Activated CD8-positive, alpha-beta T cell treated with anti-CD3 and anti-CD28 coated beads for 36 hours (primary cell): ENCODE data around the gene CEP164. TPM values are rescaled to one million over a fixed set of nuclear protein-coding genes. Genes with fewer than 3 reads are reported as not detected.
A peak's percentile ranks its signal among the peaks of the same experiment; 100 is the strongest.

Experiments
- ATAC-seq: fragments of 200-7000 bp; cut with Tn5 transposase; one replicate; pipeline ENCODE4 v1.10.0; 2021; ENCODE audit warnings: mild to moderate bottlenecking, moderate library complexity
- CTCF ChIA-PET: fragments of 350-600 bp; sonication (Branson Sonifier 250); formaldehyde crosslinking; loops from one replicate; lab custom pipeline; 2021; ENCODE audit warnings: antibody characterized with exemption; lab: Charles Lee
- POLR2A ChIA-PET: fragments of 350-600 bp; sonication (Branson Sonifier 250); formaldehyde crosslinking; loops from one replicate; lab custom pipeline; 2021; ENCODE audit warnings: antibody characterized with exemption; lab: Charles Lee
- DNase-seq: peaks from one replicate; pipeline ENCODE4 v3.0.0-alpha.2; 2020
- H3K27ac Mint-ChIP-seq: one replicate; pipeline ENCODE4 v1.8.0; 2021; ENCODE audit warnings: mild to moderate bottlenecking, mixed read lengths
- H3K27me3 Mint-ChIP-seq: one replicate; pipeline ENCODE4 v1.8.0; 2021; ENCODE audit warnings: mixed read lengths
- H3K36me3 Mint-ChIP-seq: one replicate; pipeline ENCODE4 v1.8.0; 2021; ENCODE audit warnings: low read depth, mixed read lengths
- H3K4me1 Mint-ChIP-seq: one replicate; pipeline ENCODE4 v1.8.0; 2021; ENCODE audit warnings: low read depth, mixed read lengths
- H3K4me3 Mint-ChIP-seq: one replicate; pipeline ENCODE4 v1.8.0; 2021; ENCODE audit warnings: mild to moderate bottlenecking, moderate library complexity, mixed read lengths
- H3K9me3 Mint-ChIP-seq: one replicate; pipeline ENCODE4 v1.8.0; 2021; ENCODE audit warnings: mixed read lengths
- intact Hi-C: fragments of 100-400 bp; cut with micrococcal nuclease; formaldehyde crosslinking; loops from one replicate; pipeline ENCODE4 v1.10.0; 2022
- total RNA-seq, 2 experiments: library from RNA; stranded (reverse); gene quantifications; one replicate each; pipeline ENCODE4 v1.2.3, GENCODE V29; 2021
- TF ChIP-seq, protein P1 (sequence below): fragments of 200-600 bp; IDR thresholded peaks from one replicate; pipeline ENCODE4 v1.8.0; 2022; ENCODE audit warnings: antibody characterized with exemption, mild to moderate bottlenecking

The CEP164 gene
- total RNA-seq, 2 experiments from 2014 or later = 24.0 to 25.5 TPM

GRCh38 chr11:117423046-117423575, 95.5 kb downstream of the CEP164 start:
- DNase-seq (no peak), ATAC-seq (no peak)
- intact Hi-C loops = no loop called here
- TF ChIP-seq, protein P1, sequence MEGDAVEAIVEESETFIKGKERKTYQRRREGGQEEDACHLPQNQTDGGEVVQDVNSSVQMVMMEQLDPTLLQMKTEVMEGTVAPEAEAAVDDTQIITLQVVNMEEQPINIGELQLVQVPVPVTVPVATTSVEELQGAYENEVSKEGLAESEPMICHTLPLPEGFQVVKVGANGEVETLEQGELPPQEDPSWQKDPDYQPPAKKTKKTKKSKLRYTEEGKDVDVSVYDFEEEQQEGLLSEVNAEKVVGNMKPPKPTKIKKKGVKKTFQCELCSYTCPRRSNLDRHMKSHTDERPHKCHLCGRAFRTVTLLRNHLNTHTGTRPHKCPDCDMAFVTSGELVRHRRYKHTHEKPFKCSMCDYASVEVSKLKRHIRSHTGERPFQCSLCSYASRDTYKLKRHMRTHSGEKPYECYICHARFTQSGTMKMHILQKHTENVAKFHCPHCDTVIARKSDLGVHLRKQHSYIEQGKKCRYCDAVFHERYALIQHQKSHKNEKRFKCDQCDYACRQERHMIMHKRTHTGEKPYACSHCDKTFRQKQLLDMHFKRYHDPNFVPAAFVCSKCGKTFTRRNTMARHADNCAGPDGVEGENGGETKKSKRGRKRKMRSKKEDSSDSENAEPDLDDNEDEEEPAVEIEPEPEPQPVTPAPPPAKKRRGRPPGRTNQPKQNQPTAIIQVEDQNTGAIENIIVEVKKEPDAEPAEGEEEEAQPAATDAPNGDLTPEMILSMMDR = no peak
- Mint-ChIP-seq H3K36me3 (no peaks in the 10 kb centered on the region), H3K9me3 (no peaks in the 10 kb centered on the region), H3K4me1 (no peaks in the 10 kb centered on the region), H3K4me3 (no peak overlapping the region), H3K27ac (no peak overlapping the region), H3K27me3 (peaks cover 2% of the 10 kb centered on the region)
- CTCF ChIA-PET = interaction anchor here (1.1 to 5.7 kb wide), 2 partner anchors 9 to 196 kb away, joined by 3 to 100 read pairs; no protein-coding TSS in a partner anchor
- POLR2A ChIA-PET = interaction anchor here (0.6 kb wide), 1 partner anchor 762 kb away, joined by 3 read pairs; no protein-coding TSS in a partner anchor

- Mint-ChIP-seq H3K4me3 (no peak overlapping the region), H3K27ac (no peak overlapping the region), H3K36me3 (no peaks in the 10 kb centered on the region), H3K4me1 (no peaks in the 10 kb centered on the region), H3K27me3 (peaks cover 2% of the 10 kb centered on the region), H3K9me3 (no peaks in the 10 kb centered on the region)
- intact Hi-C loops = loop anchor here (5.0 kb wide), 1 partner anchor 198 kb away; no protein-coding TSS in a partner anchor
- POLR2A ChIA-PET = interaction anchor here (0.6 kb wide), 2 partner anchors 23 to 203 kb away, joined by 3 to 4 read pairs; no protein-coding TSS in a partner anchor
- TF ChIP-seq, protein P1 = no peak
- CTCF ChIA-PET = interaction anchor here (1.3 to 5.7 kb wide), 14 partner anchors 12 to 397 kb away, joined by 3 to 100 read pairs (median 12); partner anchors contain the start of gene DSCAML1
- DNase-seq (no peak), ATAC-seq (no peak)
Measured at GRCh38 chr11:117424781-117425180, 97.1 kb downstream of the CEP164 start.

- Mint-ChIP-seq H3K27ac (no peak overlapping the region), H3K36me3 (no peaks in the 10 kb centered on the region), H3K9me3 (no peaks in the 10 kb centered on the region), H3K4me3 (no peak overlapping the region), H3K4me1 (no peaks in the 10 kb centered on the region), H3K27me3 (peaks cover 2% of the 10 kb centered on the region)
- TF ChIP-seq, protein P1 = no peak
- POLR2A ChIA-PET = no interaction called here
- DNase-seq (no peak), ATAC-seq (no peak)
- CTCF ChIA-PET = interaction anchor here (0.6 to 5.7 kb wide), 94 partner anchors 9 to 1210 kb away, joined by 3 to 100 read pairs (median 5); partner anchors contain the start of genes DSCAML1 and SIDT2
- intact Hi-C loops = loop anchor here (5.0 kb wide), 1 partner anchor 197 kb away; no protein-coding TSS in a partner anchor
Measured at GRCh38 chr11:117425679-117426296, 98.1 kb downstream of the CEP164 start.

DNA sequence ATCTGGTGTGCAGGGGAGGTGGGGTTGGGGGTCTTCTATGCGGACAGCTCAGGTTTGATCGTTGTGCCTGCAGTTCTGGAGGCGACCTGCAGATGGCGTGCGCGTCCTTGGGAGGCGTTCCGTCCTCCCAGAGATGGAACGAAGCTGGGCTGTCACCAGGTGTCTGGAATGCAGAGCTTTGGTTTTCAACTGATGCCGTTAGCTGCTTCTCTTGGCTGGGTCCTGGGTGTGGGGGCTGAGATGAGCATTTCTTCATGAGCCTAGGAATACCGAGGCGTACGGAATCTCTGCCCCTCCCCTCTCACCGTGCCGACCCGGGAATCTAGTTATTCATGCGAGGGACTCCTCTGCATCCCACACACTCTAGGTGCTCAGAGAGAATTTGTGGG, 98.6 kb downstream of the CEP164 start:
- DNase-seq = peak; percentile 79
- peak; percentile 79 for ATAC-seq
- ChIA-PET CTCF (interaction anchor here (0.5 to 5.7 kb wide), 102 partner anchors 10 to 1210 kb away, joined by 3 to 100 read pairs (median 5); partner anchors contain the start of genes DSCAML1 and SIDT2), POLR2A (no interaction called here)
- H3K4me1 Mint-ChIP-seq = no peaks in the 10 kb centered on the region
- TF ChIP-seq, protein P1 = peak; percentile 98
- H3K4me3 Mint-ChIP-seq = no peak overlapping the region
- intact Hi-C loops = loop anchor here (5.0 kb wide), 1 partner anchor 196 kb away; no protein-coding TSS in a partner anchor
- no peaks in the 10 kb centered on the region for H3K36me3 Mint-ChIP-seq
- H3K27ac Mint-ChIP-seq = no peak overlapping the region
- H3K27me3 Mint-ChIP-seq = peaks cover 2% of the 10 kb centered on the region
- H3K9me3 Mint-ChIP-seq = no peaks in the 10 kb centered on the region

- TF ChIP-seq, protein P1 = no peak
- DNase-seq (no peak), ATAC-seq (no peak)
- Mint-ChIP-seq H3K36me3 (no peaks in the 10 kb centered on the region), H3K27ac (no peak overlapping the region), H3K4me3 (no peak overlapping the region), H3K27me3 (peaks cover 2% of the 10 kb centered on the region), H3K9me3 (no peaks in the 10 kb centered on the region), H3K4me1 (no peaks in the 10 kb centered on the region)
- intact Hi-C loops = loop anchor here (5.0 kb wide), 1 partner anchor 195 kb away; no protein-coding TSS in a partner anchor
- ChIA-PET POLR2A (no interaction called here), CTCF (interaction anchor here (0.8 to 5.7 kb wide), 56 partner anchors 9 to 745 kb away, joined by 3 to 100 read pairs (median 6); no protein-coding TSS in a partner anchor)
Measured at GRCh38 chr11:117426941-117427340, 99.3 kb downstream of the CEP164 start.
